ENCODE data around the gene PTPRG. TPM values are rescaled to one million over a fixed set of nuclear protein-coding genes. Genes with fewer than 3 reads are reported as not detected.

The PTPRG gene
- total RNA-seq, 1 experiment from 2014 or later = 11.7 TPM

DNA sequence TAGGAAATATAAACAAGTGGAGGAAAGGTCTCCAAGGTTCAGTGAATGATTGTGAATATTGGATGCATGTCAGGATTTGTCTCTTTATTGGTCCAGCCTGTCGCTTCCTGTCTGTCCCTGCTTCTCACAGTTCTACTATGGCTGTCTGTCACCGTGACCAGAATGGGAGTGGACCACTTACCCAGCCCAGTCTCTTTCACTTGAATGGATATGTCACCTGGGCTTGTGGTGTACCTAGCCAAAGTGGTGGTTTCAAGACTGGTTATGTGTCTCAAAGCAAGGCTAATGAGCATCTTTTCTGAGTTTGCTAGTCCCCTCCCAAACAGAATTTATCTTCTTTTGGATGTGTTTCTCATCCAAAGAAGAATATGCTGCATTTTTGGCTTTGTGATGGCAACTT lies 231.7 kb downstream of the PTPRG start:
- Histone ChIP-seq H3K27me3 (replicated peaks; ENCODE audit: insufficient read depth, low read depth, low read length, poor library complexity) (no peaks in the 10 kb centered on the region), H3K36me3 (ENCODE audit: insufficient read depth, low read length, poor library complexity, severe bottlenecking) (no peaks in the 10 kb centered on the region), H3K4me3 (ENCODE audit: low read depth, low read length, poor library complexity, severe bottlenecking) (no peak overlapping the region), H3K27ac (ENCODE audit: low read depth, low read length, poor library complexity, severe bottlenecking) (no peak overlapping the region), H3K9me3 (ENCODE audit: low read depth, low read length, poor library complexity, severe bottlenecking) (no peaks in the 10 kb centered on the region), H3K4me1 (ENCODE audit: insufficient read depth, low read length, poor library complexity, severe bottlenecking) (no peaks in the 10 kb centered on the region)
- TF ChIP-seq EZH2 (IDR thresholded peaks at IDR 0.05; ENCODE audit: borderline replicate concordance, low read depth, low read length, poor library complexity, severe bottlenecking) (no peak), CTCF (conservative IDR thresholded peaks at IDR 0.05; ENCODE audit: low read depth, low read length) (no peak)
- DNase-seq (ENCODE audit: low spot score) = no peak
- POLR2A ChIA-PET (ENCODE audit: low non-redundant PET) = no interaction called here
- intact Hi-C loops (cut with micrococcal nuclease; ENCODE audit: unreplicated experiment) = no loop called here
- CTCF ChIA-PET = no interaction called here
- no TSS peak for BruUV-seq (replicated peaks)

GRCh38 chr3:61793521-61793920 lies 232.2 kb downstream of the PTPRG start:
- ChIA-PET CTCF (no interaction called here), POLR2A (ENCODE audit: low non-redundant PET) (no interaction called here)
- TF ChIP-seq EZH2 (IDR thresholded peaks at IDR 0.05; ENCODE audit: borderline replicate concordance, low read depth, low read length, poor library complexity, severe bottlenecking) (no peak), CTCF (conservative IDR thresholded peaks at IDR 0.05; ENCODE audit: low read depth, low read length) (no peak)
- no peaks in the 10 kb centered on the region for H3K9me3 ChIP-seq (ENCODE audit: low read depth, low read length, poor library complexity, severe bottlenecking)
- H3K36me3 ChIP-seq (ENCODE audit: insufficient read depth, low read length, poor library complexity, severe bottlenecking) = no peaks in the 10 kb centered on the region
- intact Hi-C loops (cut with micrococcal nuclease; ENCODE audit: unreplicated experiment) = no loop called here
- H3K27me3 ChIP-seq (replicated peaks; ENCODE audit: insufficient read depth, low read depth, low read length, poor library complexity) = no peaks in the 10 kb centered on the region
- BruUV-seq (replicated peaks) = no TSS peak
- H3K27ac ChIP-seq (ENCODE audit: low read depth, low read length, poor library complexity, severe bottlenecking) = no peak overlapping the region
- H3K4me1 ChIP-seq (ENCODE audit: insufficient read depth, low read length, poor library complexity, severe bottlenecking) = no peaks in the 10 kb centered on the region
- no peak overlapping the region for H3K4me3 ChIP-seq (ENCODE audit: low read depth, low read length, poor library complexity, severe bottlenecking)
- DNase-seq (ENCODE audit: low spot score) = no peak

DNA sequence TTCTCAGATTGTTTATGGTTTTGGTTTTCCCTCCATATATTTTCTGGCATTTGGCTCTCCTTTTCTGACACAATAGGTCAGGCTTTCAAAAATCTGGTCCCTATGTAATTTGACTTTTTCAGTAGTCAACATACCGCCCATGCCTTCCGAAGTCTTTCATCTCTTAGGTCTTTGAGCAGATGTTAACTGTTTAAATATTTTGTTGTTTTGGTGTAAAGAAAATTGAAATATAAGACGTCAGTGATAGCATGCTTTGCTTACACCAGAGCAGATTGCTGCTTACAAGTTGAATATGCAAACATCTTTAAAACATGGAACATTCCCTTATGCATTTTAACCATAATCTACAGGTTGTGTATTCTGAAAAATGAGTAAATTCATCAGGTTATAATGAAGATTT lies 233.0 kb downstream of the PTPRG start:
- ChIA-PET CTCF (no interaction called here), POLR2A (ENCODE audit: low non-redundant PET) (no interaction called here)
- Histone ChIP-seq H3K27ac (ENCODE audit: low read depth, low read length, poor library complexity, severe bottlenecking) (no peak overlapping the region), H3K9me3 (ENCODE audit: low read depth, low read length, poor library complexity, severe bottlenecking) (no peaks in the 10 kb centered on the region), H3K36me3 (ENCODE audit: insufficient read depth, low read length, poor library complexity, severe bottlenecking) (no peaks in the 10 kb centered on the region), H3K4me3 (ENCODE audit: low read depth, low read length, poor library complexity, severe bottlenecking) (no peak overlapping the region), H3K27me3 (replicated peaks; ENCODE audit: insufficient read depth, low read depth, low read length, poor library complexity) (no peaks in the 10 kb centered on the region), H3K4me1 (ENCODE audit: insufficient read depth, low read length, poor library complexity, severe bottlenecking) (no peaks in the 10 kb centered on the region)
- DNase-seq (ENCODE audit: low spot score) = no peak
- BruUV-seq (replicated peaks) = no TSS peak
- intact Hi-C loops (cut with micrococcal nuclease; ENCODE audit: unreplicated experiment) = no loop called here
- no peak for TF ChIP-seq EZH2 (IDR thresholded peaks at IDR 0.05; ENCODE audit: borderline replicate concordance, low read depth, low read length, poor library complexity, severe bottlenecking)
- TF ChIP-seq CTCF (conservative IDR thresholded peaks at IDR 0.05; ENCODE audit: low read depth, low read length) = no peak
